Lower leg skin (tissue), 4 donors: ENCODE results near the gene PI3. TPM values are rescaled to one million over a fixed set of nuclear protein-coding genes. Genes with fewer than 3 reads are reported as not detected.

ENCODE experiments used
- DNase-seq, 2 donors: peaks; one replicate each; pipeline ENCODE4 v3.0.0-alpha.2; 2019; ENCODE audit warnings: low spot score in 2 of 2
- H3K4me3 ChIP-seq: fragments of 200-600 bp; sonication (generic); 2 replicates; pipeline ENCODE4 v1.5.1; 2017; ENCODE audit warnings: mild to moderate bottlenecking, low read depth; ENCODE audit not compliant: poor library complexity, severe bottlenecking
- CTCF ChIP-seq, 3 donors: fragments of 450-650 bp; IDR thresholded peaks; one replicate each; pipeline ENCODE4 v1.5.1; 2016; ENCODE audit warnings: antibody characterized with exemption in 3 of 3, mild to moderate bottlenecking in 3 of 3, moderate library complexity in 2 of 3
- POLR2A ChIP-seq, 2 donors: fragments of 450-650 bp; IDR thresholded peaks; one replicate each; pipeline ENCODE4 v1.6.1; 2016 to 2017; ENCODE audit warnings: antibody characterized with exemption in 2 of 2, mild to moderate bottlenecking in 1 of 2, moderate library complexity in 1 of 2
- WGBS, 2 donors: methylation state at CpG; one replicate each; pipeline ENCODE4 v1.1.5; 2018; 5-methylcytosine and 5-hydroxymethylcytosine counted together
- intact Hi-C: fragments of 100-400 bp; cut with DNase I; formaldehyde crosslinking; loops from one replicate; pipeline ENCODE4 v1.15.0; 2023; ENCODE audit warnings: low total_unique reads
- total RNA-seq, 4 donors: library from RNA; depleted of rRNA; stranded (reverse); fragments of >200 nt; gene quantifications; one replicate each; pipeline ENCODE4 v1.1.0, GENCODE V29; 2016

PI3 gene
- total RNA-seq, 4 donors from 2014 or later: 0.76 to 62.6 (median 5.2) TPM

- WGBS, 2 donors: 85 to 87% methylated on average over 3 of the region's 3 CpGs
- no peak for DNase-seq
- TF ChIP-seq CTCF (IDR thresholded peaks at IDR 0.05): no peak
- H3K4me3 ChIP-seq: no peak overlapping the region
- intact Hi-C loops: no loop called here
Measured at GRCh38 chr20:45189067-45189609, 14.4 kb downstream of the PI3 start.

DNA sequence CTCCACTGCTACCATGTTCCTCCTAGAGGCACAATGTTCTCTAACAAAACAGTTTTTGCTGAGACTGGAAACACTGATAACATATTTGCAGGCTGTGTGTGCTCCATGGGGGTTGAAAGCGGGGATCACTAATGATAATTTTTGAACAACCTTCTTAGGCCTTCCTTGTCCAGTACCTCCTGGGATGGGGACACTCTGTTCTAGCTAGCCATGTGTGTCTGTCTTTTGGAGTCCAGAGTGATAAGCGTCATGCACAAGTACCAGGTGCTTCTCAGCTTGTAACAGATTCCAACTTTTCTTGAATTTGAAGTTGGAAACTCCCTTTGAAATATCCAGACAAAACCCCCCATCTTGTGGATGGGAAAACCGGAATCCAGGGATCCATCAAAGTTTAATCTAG is 15.2 kb downstream of the PI3 start:
- intact Hi-C loops: no loop called here
- DNase-seq: no peak
- TF ChIP-seq CTCF (IDR thresholded peaks at IDR 0.05) (no peak), POLR2A (IDR thresholded peaks at IDR 0.05) (no peak)
- H3K4me3 ChIP-seq: no peak overlapping the region
- WGBS, 2 donors: 87 to 95% methylated on average over 3 of the region's 3 CpGs

DNA sequence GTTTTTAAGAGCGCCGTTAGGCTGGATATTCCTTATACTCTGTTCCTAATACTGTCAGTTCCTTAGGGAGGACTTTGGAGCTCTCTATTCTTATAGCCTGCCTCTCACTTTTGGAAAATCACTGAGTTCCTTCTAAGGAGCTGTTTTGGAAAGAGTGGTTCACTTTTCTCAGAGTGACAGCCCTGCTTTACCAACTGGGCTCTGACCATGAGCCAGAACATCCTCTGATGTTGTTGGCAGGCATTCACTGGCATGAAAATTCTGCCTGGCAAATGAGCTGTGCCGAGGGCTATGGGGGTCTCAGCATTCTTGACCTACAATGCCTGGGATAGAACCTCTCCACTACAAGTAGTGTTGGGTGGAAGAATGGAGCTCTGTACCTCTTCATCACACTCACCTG is 17.2 kb downstream of the PI3 start:
- TF ChIP-seq POLR2A (IDR thresholded peaks at IDR 0.05): no peak
- TF ChIP-seq CTCF (IDR thresholded peaks at IDR 0.05): no peak
- 87 to 90% methylated on average over 3 of the region's 3 CpGs for WGBS, 2 donors
- H3K4me3 ChIP-seq: no peak overlapping the region
- intact Hi-C loops: no loop called here
- no peak for DNase-seq

- DNase-seq: no peak
- 89 to 92% methylated on average over 2 of the region's 2 CpGs for WGBS, 2 donors
- TF ChIP-seq POLR2A (IDR thresholded peaks at IDR 0.05) (no peak), CTCF (IDR thresholded peaks at IDR 0.05) (no peak)
- no peak overlapping the region for H3K4me3 ChIP-seq
- intact Hi-C loops: no loop called here
Measured at GRCh38 chr20:45193331-45193730, 18.6 kb downstream of the PI3 start.

DNA sequence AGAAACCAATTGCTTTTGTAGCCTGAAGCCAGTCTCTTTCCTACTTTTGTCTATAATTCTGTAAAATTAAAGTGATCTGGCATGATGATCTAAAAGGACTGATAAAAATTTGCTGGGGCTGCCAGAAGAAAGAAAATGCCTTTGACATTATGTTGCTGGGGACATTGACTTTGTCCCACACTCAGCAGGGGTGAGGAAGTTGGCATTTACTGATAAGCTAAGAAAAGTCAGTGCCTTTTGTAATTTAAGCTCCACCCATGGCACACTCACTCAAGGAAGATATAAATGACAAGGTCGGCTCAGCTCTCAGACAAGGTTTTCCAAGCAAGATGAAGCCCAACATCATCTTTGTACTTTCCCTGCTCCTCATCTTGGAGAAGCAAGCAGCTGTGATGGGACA is 32.0 kb downstream of the PI3 start, which contains the start of gene SEMG1:
Gene SEMG1, plus strand, starts transcription at position 309 of the 400 bp plus-strand sequence. Its CDS starts 21 bp downstream, at position 330.
- WGBS, 2 donors: 27 to 31% methylated on average over 1 of the region's 1 CpG
- TF ChIP-seq CTCF (IDR thresholded peaks at IDR 0.05) (no peak), POLR2A (IDR thresholded peaks at IDR 0.05) (no peak)

GRCh38 chr20:45209924-45210323 is 35.2 kb downstream of the PI3 start:
- intact Hi-C loops: no loop called here
- WGBS, 2 donors: 91 to 95% methylated on average over 1 of the region's 1 CpG
- no peak for DNase-seq
- TF ChIP-seq POLR2A (IDR thresholded peaks at IDR 0.05): no peak
- TF ChIP-seq CTCF (IDR thresholded peaks at IDR 0.05): no peak
- no peak overlapping the region for H3K4me3 ChIP-seq

More for the DNA sequence above, 32.0 kb downstream of the PI3 start, which contains the start of gene SEMG1:
- H3K4me3 ChIP-seq: no peak within 1 kb of the TSS
- intact Hi-C loops: no loop called here
- DNase-seq: no peak
